B cell (primary cell): ENCODE measurements around the gene ALX3. TPM values are rescaled to one million over a fixed set of nuclear protein-coding genes. Genes with fewer than 3 reads are reported as not detected.

Source experiments
- ATAC-seq: fragments of 200-7000 bp; cut with Tn5 transposase; one replicate; pipeline ENCODE4 v1.10.0; 2021; ENCODE audit warnings: low read depth, mild to moderate bottlenecking, moderate number of reproducible peaks, moderate library complexity
- CTCF ChIA-PET: fragments of 350-600 bp; sonication (Branson Sonifier 250); formaldehyde crosslinking; loops from one replicate; lab custom pipeline; 2021; ENCODE audit warnings: antibody characterized with exemption, inconsistent platforms; lab: Charles Lee
- POLR2A ChIA-PET: fragments of 350-600 bp; sonication (Branson Sonifier 250); formaldehyde crosslinking; loops from one replicate; lab custom pipeline; 2021; ENCODE audit warnings: antibody characterized with exemption; lab: Charles Lee
- DNase-seq: peaks from one replicate; pipeline ENCODE4 v3.0.0; 2013
- H2AFZ ChIP-seq: 2 replicates; pipeline ENCODE4 v1.6.1; 2012; ENCODE audit warnings: mild to moderate bottlenecking, low read depth, low read length; ENCODE audit not compliant: insufficient read depth, poor library complexity, severe bottlenecking
- H3K27ac ChIP-seq, 2 donors: 1 replicate in 1 of 2; 2 replicates in 1 of 2; pipeline ENCODE4 v1.5.1; 2012 to 2013; ENCODE audit warnings: low read length in 2 of 2, mild to moderate bottlenecking in 2 of 2, moderate library complexity in 1 of 2
- H3K27me3 ChIP-seq, 4 experiments: fragments of 200-600 bp in 1 of 4; sonication (generic) in 1 of 4; replicated peaks in 1 of 4; 1 replicate in 2 of 4; 2 replicates in 2 of 4; pipeline versions ENCODE4 v1.6.1 to v1.7.0; 2013 to 2016; ENCODE audit warnings: low read length in 3 of 4, mild to moderate bottlenecking in 2 of 4, mixed read lengths in 1 of 4, moderate library complexity in 1 of 4; ENCODE audit not compliant: insufficient read depth in 4 of 4, control insufficient read depth in 3 of 4; ENCODE audit errors: control extremely low read depth in 1 of 4
- H3K36me3 ChIP-seq, 2 experiments: replicated peaks in 1 of 2; 1 replicate in 1 of 2; 2 replicates in 1 of 2; pipeline versions ENCODE4 v1.6.1 to v1.7.1; 2013; ENCODE audit warnings: low read length in 1 of 2; ENCODE audit not compliant: insufficient read depth in 2 of 2, control insufficient read depth in 1 of 2; ENCODE audit errors: control extremely low read depth in 1 of 2, extremely low read depth in 1 of 2
- H3K4me1 ChIP-seq, 2 donors: fragments of 200-600 bp in 1 of 2; sonication (generic) in 1 of 2; 1 replicate in 1 of 2; 2 replicates in 1 of 2; pipeline versions ENCODE4 v1.5.1 to v1.6.1; 2013 to 2017; ENCODE audit warnings: low read length in 2 of 2; ENCODE audit not compliant: control insufficient read depth in 2 of 2, insufficient read depth in 2 of 2
- H3K4me2 ChIP-seq: replicated peaks from 2 replicates; pipeline ENCODE3; 2012; ENCODE audit warnings: mild to moderate bottlenecking, low read depth, low read length; ENCODE audit not compliant: poor library complexity, severe bottlenecking
- H3K4me3 ChIP-seq, 5 experiments: fragments of 200-600 bp in 1 of 5; sonication (generic) in 1 of 5; 1 replicate in 3 of 5; 2 replicates in 2 of 5; pipeline versions ENCODE4 v1.5.1 to v1.7.0; 2011 to 2016; ENCODE audit warnings: low read length in 4 of 5, mild to moderate bottlenecking in 4 of 5, low read depth in 2 of 5, control low read depth in 1 of 5, moderate library complexity in 1 of 5; ENCODE audit not compliant: insufficient read depth in 1 of 5; ENCODE audit errors: control extremely low read depth in 1 of 5, extremely low read depth in 1 of 5
- H3K79me2 ChIP-seq: fragments of 200-600 bp; sonication (generic); one replicate; pipeline ENCODE4 v1.6.0; 2016; ENCODE audit warnings: low read length; ENCODE audit not compliant: control insufficient read depth, insufficient read depth
- H3K9ac ChIP-seq: fragments of 200-600 bp; sonication (generic); 2 replicates; pipeline ENCODE4 v1.6.1; 2017; ENCODE audit warnings: mild to moderate bottlenecking, low read length, moderate library complexity
- H3K9me3 ChIP-seq, 3 donors: one replicate each; pipeline versions ENCODE4 v1.6.1 to v1.7.1; 2013; ENCODE audit warnings: low read length in 2 of 3; ENCODE audit not compliant: control insufficient read depth in 2 of 3, insufficient read depth in 1 of 3; ENCODE audit errors: control extremely low read depth in 1 of 3
- H4K20me1 ChIP-seq: 2 replicates; pipeline ENCODE4 v1.6.0; 2012; ENCODE audit warnings: mild to moderate bottlenecking, low read length; ENCODE audit not compliant: insufficient read depth, control insufficient read depth, poor library complexity, severe bottlenecking
- H3K27ac Mint-ChIP-seq: one replicate; pipeline ENCODE4 v1.8.0; 2021; ENCODE audit warnings: mixed read lengths
- H3K27me3 Mint-ChIP-seq: one replicate; pipeline ENCODE4 v1.8.0; 2021; ENCODE audit warnings: mixed read lengths
- H3K4me1 Mint-ChIP-seq: one replicate; pipeline ENCODE4 v1.8.0; 2021; ENCODE audit warnings: mixed read lengths
- H3K4me3 Mint-ChIP-seq: one replicate; pipeline ENCODE4 v1.8.0; 2021; ENCODE audit warnings: mixed read lengths
- H3K9me3 Mint-ChIP-seq: one replicate; pipeline ENCODE4 v1.8.0; 2022; ENCODE audit warnings: mixed read lengths; ENCODE audit not compliant: insufficient read depth
- CTCF ChIP-seq: fragments of 200-600 bp; IDR thresholded peaks from one replicate; pipeline ENCODE4 v1.8.0; 2022; ENCODE audit warnings: antibody characterized with exemption, mild to moderate bottlenecking
- EZH2 ChIP-seq: IDR thresholded peaks from 2 replicates; pipeline ENCODE4 v1.6.1; 2012; ENCODE audit warnings: borderline replicate concordance, low read depth, mild to moderate bottlenecking, moderate library complexity, low read length; ENCODE audit not compliant: insufficient read depth, poor library complexity, severe bottlenecking
- WGBS: methylation state at CpG from one replicate; pipeline ENCODE4 v1.1.5; 2013; ENCODE audit warnings: missing lambda C conversion rate; ENCODE audit not compliant: insufficient coverage; 5-methylcytosine and 5-hydroxymethylcytosine counted together
- intact Hi-C: fragments of 100-400 bp; cut with micrococcal nuclease; formaldehyde crosslinking; loops from one replicate; pipeline ENCODE4 v1.10.0; 2022
- polyA plus RNA-seq: library from polyadenylated mRNA; depleted of rRNA; stranded (reverse); fragments of >200 nt; gene quantifications from 2 replicates; pipeline ENCODE4 v1.2.3, GENCODE V29; 2012
- total RNA-seq, 2 donors: library from RNA; stranded (reverse); fragments of 120-200 nt in 1 of 2; gene quantifications; 1 replicate in 1 of 2; 2 replicates in 1 of 2; pipeline versions ENCODE4 v1.2.3 to v1.2.4, GENCODE V29; 2013 to 2022

Gene ALX3
- total and polyA plus RNA-seq, 2 donors (not counting 1 experiment from before 2014, with no cell fraction given) = not detected

- H3K27me3 ChIP-seq = no peaks in the 10 kb centered on the region
- POLR2A ChIA-PET = no interaction called here
- H3K4me2 ChIP-seq = no peak overlapping the region
- 96% methylated on average over 4 of the region's 5 CpGs for WGBS
- intact Hi-C loops = no loop called here
- TF ChIP-seq EZH2 (no peak), CTCF (no peak)
- H3K9ac ChIP-seq = no peak overlapping the region
- no peak overlapping the region for H3K4me3 ChIP-seq
- peaks cover 4 to 60% of the 10 kb centered on the region in 2 experiments for H3K36me3 ChIP-seq
- peaks cover 34% of the 10 kb centered on the region for H3K79me2 ChIP-seq
- no peak overlapping the region for H2AFZ ChIP-seq
- H3K9me3 Mint-ChIP-seq = no peaks in the 10 kb centered on the region
- peaks cover 21% of the 10 kb centered on the region for H4K20me1 ChIP-seq
- peaks cover 31% of the 10 kb centered on the region for H3K4me1 Mint-ChIP-seq
- H3K27ac ChIP-seq = no peak overlapping the region
- CTCF ChIA-PET = interaction anchor here (4.7 to 9.6 kb wide), 2 partner anchors 14 to 54 kb away, joined by 28 to 67 read pairs; partner anchors contain the start of gene AHCYL1
- DNase-seq (no peak), ATAC-seq (no peak)
- no peak overlapping the region for H3K4me3 Mint-ChIP-seq
- H3K27me3 Mint-ChIP-seq = no peaks in the 10 kb centered on the region
- no peaks in the 10 kb centered on the region for H3K9me3 ChIP-seq
- H3K27ac Mint-ChIP-seq = no peak overlapping the region
- H3K4me1 ChIP-seq = peaks cover 15 to 21% of the 10 kb centered on the region in 2 donors
Measured at GRCh38 chr1:110038271-110038670, 32.2 kb downstream of the ALX3 start.

- Histone ChIP-seq H3K79me2 (peaks cover 34% of the 10 kb centered on the region), H3K27me3 (no peaks in the 10 kb centered on the region), H3K4me1 (peaks cover 25 to 31% of the 10 kb centered on the region in 2 donors), H3K4me2 (peak overlapping the region; percentile 94), H3K36me3 (peaks cover 1 to 30% of the 10 kb centered on the region in 2 experiments), H3K9ac (peak overlapping the region; percentile 99), H4K20me1 (no peaks in the 10 kb centered on the region), H2AFZ (peak overlapping the region; percentile 98), H3K27ac (peak overlapping the region in 1 of 2 donors; percentile 95), H3K9me3 (no peaks in the 10 kb centered on the region), H3K4me3 (peak overlapping the region; percentile 51 to 99 (median 93))
- POLR2A ChIA-PET = interaction anchor here (0.6 to 1.8 kb wide), 9 partner anchors 10 to 405 kb away, joined by 3 to 26 read pairs (median 5); partner anchors contain the start of genes GSTM4 and RBM15
- intact Hi-C loops = no loop called here
- H3K27ac Mint-ChIP-seq = peak overlapping the region; percentile 71
- no peak for DNase-seq
- H3K27me3 Mint-ChIP-seq = no peaks in the 10 kb centered on the region
- 0% methylated on average over 13 of the region's 16 CpGs for WGBS
- TF ChIP-seq CTCF (no peak), EZH2 (no peak)
- ATAC-seq = no peak
- peak overlapping the region; percentile 92 for H3K4me3 Mint-ChIP-seq
- peaks cover 42% of the 10 kb centered on the region for H3K4me1 Mint-ChIP-seq
- CTCF ChIA-PET = interaction anchor here (0.8 to 9.6 kb wide), 14 partner anchors 9 to 424 kb away, joined by 3 to 67 read pairs (median 4); partner anchors contain the start of genes AHCYL1 and RBM15
- no peaks in the 10 kb centered on the region for H3K9me3 Mint-ChIP-seq
Measured at GRCh38 chr1:110035236-110035752, 35.2 kb downstream of the ALX3 start.
